Astrocyte (in vitro differentiated cells and primary cell): Measurements from ENCODE around the gene AP3B1.

Experiments used
- EZH2 ChIP-seq: IDR thresholded peaks from 2 replicates; pipeline ENCODE4 v1.6.1; 2012; ENCODE audit warnings: mild to moderate bottlenecking, low read length, inconsistent platforms; ENCODE audit not compliant: insufficient read depth
- TF ChIP-seq, protein P1 (sequence below): IDR thresholded peaks from 2 replicates; pipeline ENCODE4 v1.5.1; 2011; ENCODE audit warnings: low read depth, mild to moderate bottlenecking, inconsistent platforms, low read length, moderate library complexity; ENCODE audit not compliant: insufficient read depth

- TF ChIP-seq, protein P1, sequence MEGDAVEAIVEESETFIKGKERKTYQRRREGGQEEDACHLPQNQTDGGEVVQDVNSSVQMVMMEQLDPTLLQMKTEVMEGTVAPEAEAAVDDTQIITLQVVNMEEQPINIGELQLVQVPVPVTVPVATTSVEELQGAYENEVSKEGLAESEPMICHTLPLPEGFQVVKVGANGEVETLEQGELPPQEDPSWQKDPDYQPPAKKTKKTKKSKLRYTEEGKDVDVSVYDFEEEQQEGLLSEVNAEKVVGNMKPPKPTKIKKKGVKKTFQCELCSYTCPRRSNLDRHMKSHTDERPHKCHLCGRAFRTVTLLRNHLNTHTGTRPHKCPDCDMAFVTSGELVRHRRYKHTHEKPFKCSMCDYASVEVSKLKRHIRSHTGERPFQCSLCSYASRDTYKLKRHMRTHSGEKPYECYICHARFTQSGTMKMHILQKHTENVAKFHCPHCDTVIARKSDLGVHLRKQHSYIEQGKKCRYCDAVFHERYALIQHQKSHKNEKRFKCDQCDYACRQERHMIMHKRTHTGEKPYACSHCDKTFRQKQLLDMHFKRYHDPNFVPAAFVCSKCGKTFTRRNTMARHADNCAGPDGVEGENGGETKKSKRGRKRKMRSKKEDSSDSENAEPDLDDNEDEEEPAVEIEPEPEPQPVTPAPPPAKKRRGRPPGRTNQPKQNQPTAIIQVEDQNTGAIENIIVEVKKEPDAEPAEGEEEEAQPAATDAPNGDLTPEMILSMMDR = no peak
- no peak for TF ChIP-seq EZH2
These were observed 341.8 kb downstream of the AP3B1 start for GRCh38 chr5:77952636-77953212.
